SH-SY5Y (cell line): Measurements from ENCODE around the gene HERC6.

Experiments
- GATA2 ChIP-seq: IDR thresholded peaks from 2 replicates; pipeline ENCODE4 v1.6.1; 2011; ENCODE audit warnings: mild to moderate bottlenecking, low read depth, low read length
- GATA3 ChIP-seq: IDR thresholded peaks from 2 replicates; pipeline ENCODE4 v1.6.1; 2011; ENCODE audit warnings: low read depth, mild to moderate bottlenecking, low read length, moderate library complexity

- TF ChIP-seq GATA2 (no peak), GATA3 (no peak)
Measured at GRCh38 chr4:88442689-88443191, 64.1 kb downstream of the HERC6 start.
